RPMI7951 (cell line): ENCODE measurements around the gene RAB7B. TPM values are rescaled to one million over a fixed set of nuclear protein-coding genes. Genes with fewer than 3 reads are reported as not detected.

ENCODE experiments used
- DNase-seq: peaks from one replicate; pipeline ENCODE4 v3.0.0-alpha.2; 2012; ENCODE audit warnings: low read depth
- total RNA-seq: library from RNA; depleted of rRNA; stranded (reverse); fragments of >200 nt; shearing (Covaris generic); gene quantifications from 2 replicates; pipeline ENCODE4 v1.2.3, GENCODE V29; 2014

The RAB7B gene
- total RNA-seq, 1 experiment from 2014 or later = 0.96 TPM

DNA sequence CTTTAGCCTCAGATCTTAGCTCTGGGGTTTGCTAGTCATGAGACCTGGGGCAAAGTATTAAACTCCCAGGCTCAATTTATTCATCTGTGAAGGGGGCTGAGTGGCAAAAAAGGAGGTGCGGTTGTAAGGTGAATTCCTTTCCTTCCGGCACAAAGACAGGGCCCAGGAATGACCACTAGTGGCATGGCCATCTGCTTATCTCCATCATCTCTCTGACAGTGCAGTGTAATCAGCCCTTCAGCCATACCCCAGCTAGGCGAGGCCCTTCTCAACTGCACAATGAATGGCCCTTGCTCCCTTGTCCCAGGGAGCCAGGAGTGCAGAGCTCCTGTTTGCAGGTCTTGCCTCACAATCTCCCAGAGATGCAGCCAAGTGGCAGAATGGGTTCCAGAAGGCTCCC lies 54.3 kb downstream of the RAB7B start:
- DNase-seq = no peak

DNA sequence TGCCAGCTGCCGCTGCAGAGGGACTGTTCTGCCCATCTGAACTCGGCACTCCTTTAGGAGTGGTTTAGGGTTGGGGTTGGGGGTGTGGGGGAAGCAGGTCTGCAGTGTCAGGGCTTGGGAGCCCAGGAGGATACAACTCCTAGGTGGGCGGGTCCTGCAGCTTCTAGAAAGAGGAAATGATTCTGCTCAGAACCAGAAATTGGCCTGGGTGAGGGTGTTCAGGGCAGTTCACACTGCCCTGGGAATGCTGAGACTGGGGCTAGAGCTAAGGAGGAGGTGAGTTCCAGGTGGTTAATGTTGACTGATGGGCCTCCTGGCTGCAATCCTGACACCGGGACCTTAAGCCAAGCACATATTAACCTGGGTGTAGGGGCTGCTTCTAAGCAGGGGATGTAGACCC lies 55.2 kb downstream of the RAB7B start:
- DNase-seq = no peak

DNA sequence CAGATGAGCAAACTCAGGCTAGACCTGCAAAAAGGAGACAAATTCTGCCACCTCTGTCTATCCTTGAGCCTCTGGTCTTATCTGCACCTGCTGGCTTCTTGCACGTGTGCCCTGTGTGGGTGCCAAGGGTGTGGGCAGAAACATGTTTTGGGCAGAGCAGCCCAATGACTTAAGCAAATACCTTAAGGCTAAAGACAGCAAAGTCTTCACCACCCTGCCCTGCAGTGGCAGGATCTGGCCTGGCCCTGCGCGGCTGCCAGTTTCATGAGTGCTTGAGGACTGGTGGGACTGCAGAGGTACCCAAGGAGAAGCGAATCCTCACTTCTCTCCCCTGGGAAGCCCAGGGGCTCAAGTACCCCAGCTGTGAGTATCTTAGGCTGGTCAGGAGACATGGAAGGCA lies 56.2 kb downstream of the RAB7B start:
- DNase-seq = no peak

DNA sequence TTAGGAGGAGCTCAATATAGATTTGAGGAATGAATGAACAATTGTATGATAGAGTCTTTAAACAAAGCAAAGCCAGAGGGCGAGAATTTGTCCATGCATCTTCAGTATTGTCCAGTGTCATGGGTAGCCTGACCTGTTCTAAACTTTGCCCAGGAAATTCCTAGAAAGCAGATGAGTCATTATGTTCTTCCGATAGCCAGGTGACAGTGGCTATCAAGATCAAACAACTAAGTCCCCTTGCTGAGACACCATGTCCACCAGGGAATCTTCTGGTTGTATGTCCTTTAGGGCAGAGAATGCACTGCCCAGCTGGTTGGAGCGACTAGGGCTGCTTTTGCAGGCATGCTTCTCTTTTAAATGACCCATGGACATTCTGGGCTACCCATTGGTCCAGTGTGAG lies 58.1 kb downstream of the RAB7B start:
- no peak for DNase-seq

DNA sequence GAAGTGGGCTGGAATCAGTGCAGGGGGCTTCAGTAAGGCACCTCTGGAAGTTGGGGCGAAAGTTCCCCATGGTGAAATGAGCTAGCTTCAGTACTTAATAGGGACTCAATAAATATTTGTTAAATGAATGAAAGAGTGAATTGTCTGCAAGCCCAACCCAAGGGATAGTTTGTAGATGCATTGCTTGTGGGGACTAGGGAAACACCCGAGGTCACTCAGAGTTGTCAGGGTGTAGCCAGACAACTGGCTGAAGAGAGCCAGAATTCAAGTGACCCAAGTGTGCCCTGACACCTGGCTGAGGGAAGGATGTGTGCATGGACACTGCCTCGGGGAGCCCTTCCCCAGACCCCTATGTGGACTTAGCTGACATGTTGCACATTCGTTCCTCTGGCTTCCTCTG lies 58.7 kb downstream of the RAB7B start:
- DNase-seq = no peak

DNA sequence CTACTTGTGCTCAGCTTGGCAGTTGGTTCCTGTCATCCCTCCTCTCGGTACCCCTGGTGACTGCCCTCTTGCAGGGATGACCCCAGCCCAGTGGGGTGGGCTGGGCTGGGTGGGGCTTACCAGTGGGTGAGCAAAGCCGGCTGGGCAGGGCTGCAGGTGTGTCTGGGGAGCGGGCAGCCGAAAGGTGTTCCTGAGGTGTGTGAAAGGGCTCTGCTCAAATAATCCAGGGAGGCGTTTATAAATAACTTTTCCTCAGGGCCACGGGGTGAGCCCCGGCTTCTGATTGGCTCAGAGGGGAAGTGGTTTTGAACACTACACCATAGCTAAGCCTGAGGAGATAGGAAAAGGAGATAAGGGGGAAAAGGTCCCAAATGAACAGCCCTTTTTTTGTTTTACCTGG lies 60.0 kb downstream of the RAB7B start, which contains the start of gene SLC26A9:
Gene SLC26A9 (minus strand): TSS at position 212 of the 400 bp plus-strand sequence. CDS start 7,636 bp downstream, outside the sequence.
- no peak for DNase-seq

DNA sequence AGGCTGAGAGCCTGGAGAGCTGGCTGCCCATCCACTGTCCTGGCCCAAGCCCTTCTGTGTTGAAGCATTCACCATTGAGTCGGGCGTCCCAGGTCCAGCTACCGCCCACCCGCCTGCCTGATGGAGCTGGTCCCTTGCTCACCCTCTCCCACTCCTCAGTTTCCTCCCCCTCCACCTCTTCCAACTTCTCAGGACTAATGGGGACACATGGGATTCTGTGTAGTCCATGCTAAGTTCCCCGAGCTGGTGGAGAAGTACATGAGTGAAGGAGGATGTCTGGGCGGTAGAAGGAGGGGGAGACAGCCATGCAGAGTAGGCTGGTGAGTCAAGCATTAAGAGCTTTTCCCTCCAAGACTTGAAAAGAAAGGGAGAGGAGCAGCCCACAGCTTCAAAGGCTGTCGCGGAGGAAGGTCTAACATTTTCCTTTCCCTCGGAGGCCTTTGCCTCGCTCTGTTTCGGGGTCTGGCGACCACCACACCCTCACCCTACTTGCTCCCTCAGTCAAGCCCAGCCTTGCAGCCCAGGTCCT lies 60.5 kb downstream of the RAB7B start:
- no peak for DNase-seq

DNA sequence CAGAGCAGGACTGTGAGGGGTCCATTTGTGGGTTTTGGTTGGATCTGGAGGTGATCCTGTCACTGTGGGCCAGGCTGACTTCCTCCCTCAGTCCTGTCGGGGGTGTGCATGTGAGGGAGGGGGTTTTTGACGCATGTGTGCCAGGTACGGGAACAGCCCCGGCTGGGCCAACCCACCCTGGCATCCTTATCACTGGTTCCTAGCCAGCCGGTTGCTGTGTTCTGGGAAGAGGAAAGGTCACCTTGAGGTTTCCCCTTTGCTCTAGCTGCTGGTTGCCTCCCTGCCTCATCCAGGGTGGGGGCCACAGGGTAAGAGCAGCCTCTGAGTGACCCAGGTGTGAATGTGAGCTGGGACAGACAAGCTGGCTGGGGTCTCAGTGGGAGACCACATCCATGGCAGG lies 62.5 kb downstream of the RAB7B start:
- DNase-seq = no peak

DNA sequence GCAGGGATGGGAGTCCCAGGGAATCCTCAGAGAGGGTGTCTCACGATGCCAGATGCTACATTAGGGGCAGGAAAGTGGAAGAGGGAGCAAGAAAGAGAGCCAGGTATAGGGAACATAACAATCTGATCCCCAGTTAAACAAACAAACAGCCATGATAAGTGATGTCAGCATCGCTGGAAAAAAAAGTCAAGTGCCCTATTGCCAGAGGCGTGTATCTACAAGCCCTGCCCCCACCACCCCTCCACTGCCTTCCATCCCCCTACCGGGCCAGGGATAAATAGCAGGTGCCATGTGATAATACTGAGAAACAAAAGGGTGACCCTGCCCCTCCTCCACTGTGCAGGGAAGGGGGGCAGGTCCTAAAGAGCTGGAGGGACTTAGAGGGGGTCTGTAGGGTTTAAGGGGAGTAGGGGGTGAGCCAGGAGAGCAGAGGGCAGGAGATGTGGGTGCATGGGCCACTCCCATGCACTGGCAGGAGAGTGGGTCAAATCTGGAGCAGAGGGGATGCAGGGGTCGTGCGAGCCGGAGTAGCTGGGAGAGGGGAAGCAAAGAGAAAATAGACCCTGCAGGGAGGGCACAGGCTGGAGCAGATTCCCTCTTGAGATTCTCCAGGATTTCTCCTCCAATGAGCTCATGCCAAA lies 63.4 kb downstream of the RAB7B start:
- DNase-seq = no peak

DNA sequence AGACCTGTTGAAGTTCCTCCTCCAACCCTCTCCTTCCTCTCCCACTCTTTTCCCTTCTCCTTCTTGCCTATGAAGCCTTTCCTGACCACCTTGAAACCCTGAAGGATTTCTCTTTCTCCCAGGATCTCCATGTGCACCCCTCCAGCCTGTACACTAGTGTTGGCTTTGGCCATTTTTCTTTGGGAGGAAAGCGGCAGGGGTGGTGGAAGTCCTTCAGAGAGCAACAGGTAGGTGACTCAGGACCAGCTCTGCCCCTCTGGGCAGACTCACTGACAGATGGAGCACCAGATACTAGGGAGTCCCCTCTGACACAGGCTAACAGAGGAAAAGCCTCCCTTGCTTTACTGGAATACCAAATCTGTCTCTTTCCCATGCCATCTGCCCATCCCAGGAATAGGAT lies 64.5 kb downstream of the RAB7B start:
- no peak for DNase-seq

DNA sequence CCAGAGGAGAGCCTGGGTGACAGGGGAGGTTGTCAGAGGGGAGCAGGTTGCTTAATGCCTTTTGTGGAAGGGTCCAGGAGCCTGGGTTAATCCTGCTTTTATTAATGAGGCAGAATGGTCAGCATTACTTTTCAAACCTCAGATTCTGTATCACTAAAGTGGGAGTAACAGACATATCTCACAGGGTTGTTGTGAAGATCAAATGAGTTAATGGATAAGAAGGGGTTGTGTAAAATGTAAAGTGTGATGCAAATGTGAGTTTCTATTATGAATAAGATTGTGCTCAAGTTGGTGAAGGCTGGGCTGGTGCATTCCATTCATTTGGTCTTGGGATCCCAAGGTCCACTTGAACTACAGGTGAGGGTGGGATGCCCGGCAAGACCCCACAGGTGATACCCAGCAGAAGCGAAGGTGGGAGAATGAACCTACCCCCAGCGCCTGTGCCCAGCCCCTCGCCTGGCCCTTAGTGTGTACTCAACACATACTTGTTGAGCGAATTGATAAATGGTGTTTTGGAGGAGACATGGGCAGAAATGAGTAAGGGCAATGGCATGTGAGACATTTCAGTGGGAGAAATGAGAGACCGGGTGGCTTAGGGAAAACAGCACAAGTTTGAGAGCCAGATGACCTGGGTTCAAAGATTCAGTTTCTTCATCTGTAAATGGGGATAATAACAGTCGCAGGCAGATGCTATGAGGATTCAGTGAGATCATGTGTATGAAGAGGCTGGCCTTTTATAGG lies 66.2 kb downstream of the RAB7B start:
- DNase-seq = peak; percentile 74

DNA sequence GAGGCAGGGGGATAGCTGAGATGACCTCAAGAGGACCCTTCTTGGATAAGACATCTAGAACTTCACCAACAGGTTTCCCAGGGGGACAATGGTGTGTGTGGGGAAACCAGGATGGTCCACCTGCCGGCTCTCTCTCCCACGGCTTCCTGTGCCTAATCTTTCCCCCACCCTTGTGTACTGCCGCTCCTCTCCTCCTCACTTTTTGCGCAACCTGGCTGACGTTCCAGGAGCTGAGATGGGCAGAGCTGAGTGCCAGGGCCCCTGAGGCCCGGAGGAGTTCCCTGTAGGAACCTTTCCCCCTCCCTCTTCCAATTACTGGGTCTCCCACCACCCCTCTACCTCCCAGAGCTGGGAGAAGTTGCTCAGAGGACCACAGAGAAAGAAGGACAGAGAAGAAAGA lies 66.9 kb downstream of the RAB7B start:
- no peak for DNase-seq

DNA sequence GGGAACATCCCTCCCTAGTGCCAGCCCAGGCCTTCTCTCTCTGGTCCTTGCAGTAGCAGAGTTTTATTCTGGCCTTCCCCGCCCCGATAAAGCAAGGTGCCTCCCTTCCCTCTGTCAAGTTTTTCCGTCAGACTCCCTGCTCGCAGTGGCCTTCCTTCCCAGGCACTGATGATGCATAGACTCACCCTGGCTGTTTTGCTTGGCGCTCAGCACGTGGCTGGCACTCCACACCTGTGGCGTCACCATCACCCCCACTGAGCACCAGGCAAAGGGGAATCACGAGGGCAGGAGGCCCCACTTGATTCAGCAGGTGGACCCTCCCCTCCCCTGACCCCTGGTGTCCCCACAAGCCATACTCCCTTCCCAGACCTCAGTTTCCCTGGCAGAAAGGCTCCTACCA lies 67.3 kb downstream of the RAB7B start:
- no peak for DNase-seq

DNA sequence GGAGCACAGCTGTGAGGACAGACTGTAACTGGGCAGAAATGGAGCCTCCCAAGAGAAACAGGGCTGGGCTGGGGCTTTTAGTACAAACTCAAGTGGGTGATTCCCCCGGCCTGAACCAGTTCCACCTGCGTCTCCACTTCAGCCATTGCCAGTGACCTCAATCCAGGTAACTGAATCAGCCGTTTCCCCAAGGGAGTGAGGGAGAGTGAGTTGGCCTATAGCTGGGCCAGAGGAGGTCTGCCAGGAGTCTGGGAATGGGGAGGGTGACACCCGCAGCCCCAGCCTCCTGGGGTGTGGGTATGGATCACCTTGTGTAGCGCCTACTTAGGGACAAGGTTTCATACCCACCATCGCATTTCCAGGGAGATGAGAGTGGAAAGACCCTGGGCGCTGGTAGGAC lies 68.4 kb downstream of the RAB7B start:
- DNase-seq = no peak

DNA sequence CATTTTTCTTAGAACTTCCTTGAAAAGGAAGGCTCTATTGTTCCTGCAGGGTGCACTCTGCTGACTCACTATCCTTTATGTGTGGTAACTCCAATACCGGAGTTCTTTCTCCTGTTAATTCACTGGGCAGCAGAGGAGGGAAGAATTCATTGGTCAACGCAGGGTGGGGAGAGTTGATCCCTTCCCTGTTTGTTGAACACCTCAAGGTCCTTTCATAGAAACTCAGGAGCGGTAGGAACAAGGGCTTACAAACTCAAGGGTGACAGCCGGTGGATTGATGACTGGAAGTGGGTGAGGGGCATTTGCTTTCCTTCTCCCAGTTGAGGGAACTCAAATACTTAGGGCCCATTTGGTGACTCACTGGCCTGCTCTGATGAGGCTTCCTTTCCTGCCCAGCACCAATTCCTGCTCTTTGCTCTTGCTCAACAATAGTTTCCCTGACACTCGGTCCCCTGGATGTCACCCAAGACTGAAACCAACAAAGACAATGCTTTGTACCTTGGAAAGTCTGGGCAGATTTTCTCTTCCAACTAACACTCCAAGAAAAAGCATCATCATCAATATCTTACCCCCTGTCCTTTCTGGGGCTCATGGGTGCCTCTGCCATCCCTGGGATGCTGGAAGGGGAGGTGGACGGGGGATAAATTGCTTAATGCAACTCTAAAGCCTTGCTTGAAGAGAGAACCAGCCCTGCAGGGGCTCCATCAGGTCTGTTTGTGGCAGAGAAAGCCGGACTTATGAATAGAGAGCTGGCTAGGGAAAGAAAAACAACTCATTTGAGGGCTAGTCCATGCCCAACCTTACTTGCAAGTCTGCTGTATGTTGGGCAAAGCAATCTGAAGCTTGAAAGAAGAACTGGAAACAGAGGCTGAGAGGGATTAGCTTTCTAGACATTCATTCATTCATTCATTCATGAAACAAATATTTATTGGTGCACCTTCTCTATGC lies 69.2 kb downstream of the RAB7B start:
- peak; percentile 83 for DNase-seq

DNA sequence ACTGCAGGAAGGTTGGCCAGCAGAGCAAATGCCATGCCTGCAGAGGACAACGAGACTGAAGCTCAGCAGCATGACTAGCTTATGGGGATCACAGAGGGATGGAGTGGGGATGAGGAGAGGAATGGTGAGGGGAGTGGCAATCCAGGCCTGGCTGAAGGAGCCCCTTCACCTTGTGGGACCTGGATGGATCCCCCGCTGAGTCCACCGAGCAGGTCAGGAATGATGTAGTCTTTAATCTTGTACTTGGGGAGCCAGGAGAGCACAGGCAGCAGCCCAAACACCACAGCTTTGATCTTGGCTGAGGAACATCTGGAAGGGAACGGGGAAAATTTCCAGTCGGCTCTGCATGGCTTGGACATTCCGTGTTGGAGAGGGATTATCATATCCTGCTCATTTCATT lies 70.4 kb downstream of the RAB7B start:
- no peak for DNase-seq

DNA sequence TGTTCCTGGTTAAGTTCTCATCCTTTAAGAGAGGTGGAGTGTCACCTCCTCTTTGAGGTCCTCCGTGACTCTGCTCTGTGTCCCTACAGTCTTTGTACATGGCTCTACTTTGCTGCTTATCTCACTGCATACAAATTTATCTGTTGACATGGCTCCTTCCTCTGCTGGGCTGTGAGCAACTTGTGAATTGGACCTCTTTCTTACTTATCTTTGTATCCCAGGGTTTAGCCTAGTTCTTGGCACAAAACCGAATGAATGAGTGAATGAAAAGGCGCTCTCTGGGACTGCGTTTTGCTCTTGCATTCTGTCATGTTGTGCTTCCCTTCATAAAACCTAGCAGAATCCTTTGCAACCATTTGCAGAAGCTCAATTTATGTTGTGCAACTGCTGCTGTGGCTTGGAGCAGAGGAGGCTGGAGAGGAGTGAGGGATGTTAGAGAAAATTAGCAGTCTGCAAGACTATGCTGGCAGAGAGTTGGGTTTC lies 72.4 kb downstream of the RAB7B start:
- DNase-seq = no peak

DNA sequence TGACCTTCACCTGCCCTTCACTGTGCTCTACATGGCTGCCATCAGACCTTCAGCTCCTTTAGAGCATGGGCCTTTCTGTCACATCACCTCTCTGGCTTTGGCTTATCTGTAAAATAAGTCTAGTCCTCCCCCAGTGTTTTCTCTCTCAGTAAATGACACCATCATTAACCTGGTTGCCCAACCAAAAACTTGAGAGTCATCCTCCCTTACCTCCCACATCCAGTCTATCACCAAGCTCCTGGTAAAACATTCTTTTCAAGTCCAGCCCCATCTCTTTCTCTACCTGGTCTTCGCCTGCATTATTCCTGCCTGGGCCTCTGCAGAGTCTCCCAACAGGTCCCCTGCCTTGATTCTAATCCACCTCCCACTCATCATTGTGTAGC lies 73.0 kb downstream of the RAB7B start:
- DNase-seq = no peak

DNA sequence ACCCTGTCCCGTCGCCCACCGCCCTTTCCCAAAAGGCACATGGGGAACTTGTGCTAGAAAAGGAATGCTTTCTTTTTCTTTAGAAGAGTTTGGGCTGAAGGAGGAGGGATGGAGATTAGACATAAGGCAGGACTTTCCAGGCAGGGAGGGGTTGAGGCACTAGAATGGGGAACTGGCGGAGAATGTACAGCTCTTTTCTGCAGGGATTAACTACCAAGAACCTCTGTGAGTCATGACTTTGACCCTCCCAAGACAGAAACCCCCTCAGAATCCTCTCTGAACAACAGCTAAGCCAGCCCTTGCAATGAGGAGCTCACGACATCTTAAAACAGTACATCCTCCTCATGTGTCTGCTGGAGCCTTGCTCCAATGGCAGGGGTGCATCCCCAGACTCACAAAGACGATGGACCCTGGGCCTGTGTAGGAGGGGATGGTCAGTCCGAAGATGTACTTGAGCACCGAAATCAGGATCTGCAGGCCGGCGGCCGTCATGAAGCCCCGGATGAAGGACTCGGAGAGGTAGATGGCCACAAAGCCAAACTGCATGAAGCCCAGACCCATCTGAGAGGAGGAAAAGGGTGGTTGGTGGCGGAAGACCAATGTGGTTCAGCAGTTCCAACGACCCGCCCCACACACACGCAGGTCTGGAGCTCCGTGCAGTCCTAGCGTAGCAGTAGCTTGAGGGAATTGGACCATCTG lies 73.5 kb downstream of the RAB7B start:
- DNase-seq = no peak

DNA sequence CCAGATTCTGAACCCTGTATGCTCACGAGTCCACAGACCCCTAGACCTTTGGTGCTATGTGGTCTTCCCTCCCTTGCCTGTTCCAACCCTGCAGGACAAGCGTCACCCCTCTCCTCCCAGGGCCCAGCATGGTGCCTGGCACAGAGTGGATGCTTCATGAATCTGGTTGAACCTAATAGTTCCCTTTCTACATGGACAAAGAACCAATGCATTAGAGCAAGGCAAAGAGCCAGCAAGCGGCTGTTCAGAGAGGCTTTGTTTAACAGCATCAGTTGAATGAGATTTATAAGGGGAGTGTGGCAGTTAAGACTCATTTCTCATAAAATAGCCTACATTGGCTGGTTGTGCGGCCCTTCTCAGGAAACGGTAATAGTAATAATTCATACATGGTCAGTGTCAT lies 74.9 kb downstream of the RAB7B start:
- no peak for DNase-seq

DNA sequence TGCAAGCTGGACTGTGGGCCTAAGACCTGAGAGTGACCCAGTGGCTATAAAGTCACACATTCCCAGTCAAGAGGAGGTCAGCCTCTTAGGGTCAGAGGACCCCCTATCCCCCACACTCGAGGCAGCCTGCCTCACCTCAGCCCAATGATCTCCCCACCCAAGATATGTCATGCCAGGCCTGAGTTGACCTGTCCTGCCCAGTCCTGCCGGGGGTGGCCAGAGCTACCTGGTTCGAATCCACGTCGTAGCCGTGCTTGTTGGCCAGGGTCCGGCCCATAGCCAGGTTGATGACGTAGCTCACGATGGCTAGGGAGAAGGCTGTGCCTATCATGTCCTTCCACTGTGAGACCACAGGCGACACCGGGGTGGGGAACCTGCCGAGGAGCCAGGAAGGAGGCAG lies 75.5 kb downstream of the RAB7B start:
- DNase-seq = no peak

DNA sequence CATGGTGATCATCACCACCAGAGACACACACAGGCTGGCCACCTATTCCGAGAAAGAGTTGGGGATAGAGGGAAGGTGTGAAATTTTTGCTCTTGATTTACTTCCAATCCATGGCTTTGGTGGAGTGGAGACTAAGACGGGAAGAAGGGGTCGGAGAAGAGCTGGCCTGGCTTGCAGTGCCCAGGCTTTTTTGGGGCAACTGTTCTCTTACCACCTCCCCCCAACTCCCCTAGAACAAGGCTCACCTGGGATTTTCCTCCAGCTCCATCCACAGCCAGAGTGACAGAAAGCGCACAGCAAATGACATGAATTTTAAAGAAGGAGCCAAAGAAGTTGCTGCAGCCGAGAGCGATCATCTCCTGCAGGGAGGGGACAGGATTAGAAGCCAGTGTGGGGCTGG lies 75.9 kb downstream of the RAB7B start:
- no peak for DNase-seq
